WTC11 (cell line): ENCODE measurements around the gene DDX28. TPM values are rescaled to one million over a fixed set of nuclear protein-coding genes. Genes with fewer than 3 reads are reported as not detected.
A peak's percentile ranks its signal among the peaks of the same experiment; 100 is the strongest.
"Not testable (repeated sequence)": the region's sequence is repeated elsewhere in the genome, so short reads cannot be mapped to it uniquely, and the experiment has no call there.

ENCODE experiments used
- ATAC-seq: fragments of 200-7000 bp; cut with Tn5 transposase; 2 replicates; pipeline ENCODE4 v1.10.0; 2021; ENCODE audit warnings: mild to moderate bottlenecking, moderate library complexity
- CTCF ChIA-PET: fragments of 300-600 bp; sonication (Branson Sonifier 250); formaldehyde crosslinking; loops from one replicate; lab custom pipeline; 2021; ENCODE audit warnings: antibody characterized with exemption; lab: Charles Lee
- POLR2A ChIA-PET: fragments of 350-600 bp; sonication (Branson Sonifier 250); formaldehyde crosslinking; loops from one replicate; lab custom pipeline; 2021; ENCODE audit warnings: antibody characterized with exemption; lab: Charles Lee
- DNase-seq: peaks from one replicate; pipeline ENCODE4 v3.0.0; 2021; ENCODE audit warnings: low spot score
- H3K27ac Mint-ChIP-seq: 2 replicates; pipeline ENCODE4 v1.8.0; 2021; ENCODE audit warnings: mixed read lengths
- H3K27me3 Mint-ChIP-seq: 2 replicates; pipeline ENCODE4 v1.8.0; 2021; ENCODE audit warnings: low read depth, mild to moderate bottlenecking, moderate library complexity, mixed read lengths
- H3K36me3 Mint-ChIP-seq: 2 replicates; pipeline ENCODE4 v1.8.0; 2021; ENCODE audit warnings: mixed read lengths
- H3K4me1 Mint-ChIP-seq: 2 replicates; pipeline ENCODE4 v1.8.0; 2022; ENCODE audit warnings: mixed read lengths
- H3K4me3 Mint-ChIP-seq: 2 replicates; pipeline ENCODE4 v1.8.0; 2021; ENCODE audit warnings: mild to moderate bottlenecking, moderate library complexity, mixed read lengths
- H3K9me3 Mint-ChIP-seq: 2 replicates; pipeline ENCODE4 v1.8.0; 2021; ENCODE audit warnings: mixed read lengths
- ELF4 ChIP-seq: sonication (generic); formaldehyde crosslinking; IDR thresholded peaks from 2 replicates; pipeline ENCODE4 v1.8.1; 2022; ENCODE audit warnings: low read depth, mild to moderate bottlenecking, moderate library complexity, missing genetic modification reagents
- GRHL2 ChIP-seq: fragments of 250-450 bp; sonication (Bioruptor Pico); IDR thresholded peaks from 2 replicates; pipeline ENCODE4 v1.8.0; 2022; ENCODE audit warnings: mild to moderate bottlenecking, moderate library complexity; ENCODE audit not compliant: insufficient replicate concordance, severe bottlenecking
- IRF2 ChIP-seq: sonication (generic); formaldehyde crosslinking; IDR thresholded peaks from 2 replicates; pipeline ENCODE4 v1.8.0; 2022; ENCODE audit warnings: low read depth, missing genetic modification reagents, borderline replicate concordance
- MYBL2 ChIP-seq: sonication (generic); formaldehyde crosslinking; IDR thresholded peaks from 2 replicates; pipeline ENCODE4 v1.8.1; 2023; ENCODE audit warnings: mild to moderate bottlenecking, moderate library complexity, missing genetic modification reagents
- NFATC4 ChIP-seq: fragments of 250-450 bp; sonication (Bioruptor Pico); IDR thresholded peaks from 2 replicates; pipeline ENCODE4 v1.9.0; 2021; ENCODE audit warnings: mild to moderate bottlenecking
- NFE2L1 ChIP-seq: sonication (generic); formaldehyde crosslinking; IDR thresholded peaks from 2 replicates; pipeline ENCODE4 v1.8.1; 2023; ENCODE audit warnings: missing genetic modification reagents
- TP53 ChIP-seq: sonication (generic); formaldehyde crosslinking; IDR thresholded peaks from 2 replicates; pipeline ENCODE4 v1.8.1; 2023; ENCODE audit warnings: mild to moderate bottlenecking, missing genetic modification reagents
- ZNF121 ChIP-seq: sonication (generic); formaldehyde crosslinking; IDR thresholded peaks from 2 replicates; pipeline ENCODE4 v1.8.0; 2023; ENCODE audit warnings: missing genetic modification reagents
- total RNA-seq: library from RNA; stranded (reverse); gene quantifications from 3 replicates; pipeline ENCODE4 v1.2.3, GENCODE V29; 2021
- TF ChIP-seq, protein P1 (sequence below): sonication (generic); formaldehyde crosslinking; IDR thresholded peaks from 2 replicates; pipeline ENCODE4 v1.8.1; 2023; ENCODE audit warnings: mild to moderate bottlenecking, missing genetic modification reagents
- TF ChIP-seq, protein P2 (sequence below): sonication (generic); formaldehyde crosslinking; IDR thresholded peaks from 2 replicates; pipeline ENCODE4 v1.8.0; 2022; ENCODE audit warnings: mild to moderate bottlenecking, missing genetic modification reagents
- TF ChIP-seq, protein P3 (sequence below): sonication (generic); formaldehyde crosslinking; IDR thresholded peaks from 2 replicates; pipeline ENCODE4 v1.8.1; 2022; ENCODE audit warnings: mild to moderate bottlenecking, moderate library complexity, missing genetic modification reagents
- TF ChIP-seq, protein P4 (sequence below): sonication (generic); formaldehyde crosslinking; IDR thresholded peaks from 2 replicates; pipeline ENCODE4 v1.8.1; 2022; ENCODE audit warnings: mild to moderate bottlenecking, missing genetic modification reagents, moderate library complexity, borderline replicate concordance
- TF ChIP-seq, protein P5 (sequence below): sonication (generic); formaldehyde crosslinking; IDR thresholded peaks from 2 replicates; pipeline ENCODE4 v1.8.1; 2022; ENCODE audit warnings: missing genetic modification reagents, borderline replicate concordance
- TF ChIP-seq, protein P6 (sequence below): sonication (generic); formaldehyde crosslinking; IDR thresholded peaks from 2 replicates; pipeline ENCODE4 v1.8.1; 2023; ENCODE audit warnings: mild to moderate bottlenecking, missing genetic modification reagents, borderline replicate concordance
- TF ChIP-seq, protein P7 (sequence below): fragments of 250-450 bp; sonication (Bioruptor Pico); IDR thresholded peaks from 2 replicates; pipeline ENCODE4 v1.8.0; 2021; ENCODE audit warnings: mild to moderate bottlenecking
- TF ChIP-seq, protein P8 (sequence below): sonication (generic); formaldehyde crosslinking; IDR thresholded peaks from 2 replicates; pipeline ENCODE4 v1.8.1; 2022; ENCODE audit warnings: low read depth, mild to moderate bottlenecking, moderate library complexity, missing genetic modification reagents, borderline replicate concordance

DDX28 gene
- total RNA-seq, 1 experiment from 2014 or later = 15.2 TPM

DNA sequence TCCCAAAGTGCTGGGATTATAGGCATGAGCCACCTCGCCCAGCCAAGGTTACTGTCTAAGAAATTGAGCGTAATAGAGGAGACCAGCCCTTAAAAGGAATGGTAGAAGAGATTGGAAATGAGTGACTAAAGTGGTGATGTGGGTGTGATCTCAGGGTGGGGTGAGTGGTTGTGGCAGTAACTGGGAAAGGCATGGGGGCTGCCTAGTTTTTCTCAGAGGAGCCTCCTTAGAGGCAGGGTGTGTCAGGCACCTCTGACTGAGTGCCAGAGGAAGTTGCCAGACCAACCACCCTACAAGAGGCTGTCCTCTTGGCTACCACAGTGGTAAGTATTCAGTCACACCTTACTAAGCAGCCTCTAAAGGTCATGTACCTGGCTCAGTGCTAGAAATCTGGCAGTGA lies 8.9 kb upstream of the DDX28 start (continued):
- TF ChIP-seq, protein P1, sequence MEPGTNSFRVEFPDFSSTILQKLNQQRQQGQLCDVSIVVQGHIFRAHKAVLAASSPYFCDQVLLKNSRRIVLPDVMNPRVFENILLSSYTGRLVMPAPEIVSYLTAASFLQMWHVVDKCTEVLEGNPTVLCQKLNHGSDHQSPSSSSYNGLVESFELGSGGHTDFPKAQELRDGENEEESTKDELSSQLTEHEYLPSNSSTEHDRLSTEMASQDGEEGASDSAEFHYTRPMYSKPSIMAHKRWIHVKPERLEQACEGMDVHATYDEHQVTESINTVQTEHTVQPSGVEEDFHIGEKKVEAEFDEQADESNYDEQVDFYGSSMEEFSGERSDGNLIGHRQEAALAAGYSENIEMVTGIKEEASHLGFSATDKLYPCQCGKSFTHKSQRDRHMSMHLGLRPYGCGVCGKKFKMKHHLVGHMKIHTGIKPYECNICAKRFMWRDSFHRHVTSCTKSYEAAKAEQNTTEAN = no peak
- TF ChIP-seq NFATC4 (CRISPR knock-in tag) (no peak), IRF2 (no peak), MYBL2 (CRISPR knock-in tag) (no peak)
- TF ChIP-seq, protein P2, sequence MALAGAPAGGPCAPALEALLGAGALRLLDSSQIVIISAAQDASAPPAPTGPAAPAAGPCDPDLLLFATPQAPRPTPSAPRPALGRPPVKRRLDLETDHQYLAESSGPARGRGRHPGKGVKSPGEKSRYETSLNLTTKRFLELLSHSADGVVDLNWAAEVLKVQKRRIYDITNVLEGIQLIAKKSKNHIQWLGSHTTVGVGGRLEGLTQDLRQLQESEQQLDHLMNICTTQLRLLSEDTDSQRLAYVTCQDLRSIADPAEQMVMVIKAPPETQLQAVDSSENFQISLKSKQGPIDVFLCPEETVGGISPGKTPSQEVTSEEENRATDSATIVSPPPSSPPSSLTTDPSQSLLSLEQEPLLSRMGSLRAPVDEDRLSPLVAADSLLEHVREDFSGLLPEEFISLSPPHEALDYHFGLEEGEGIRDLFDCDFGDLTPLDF (CRISPR knock-in tag) = no peak
- TF ChIP-seq, protein P3, sequence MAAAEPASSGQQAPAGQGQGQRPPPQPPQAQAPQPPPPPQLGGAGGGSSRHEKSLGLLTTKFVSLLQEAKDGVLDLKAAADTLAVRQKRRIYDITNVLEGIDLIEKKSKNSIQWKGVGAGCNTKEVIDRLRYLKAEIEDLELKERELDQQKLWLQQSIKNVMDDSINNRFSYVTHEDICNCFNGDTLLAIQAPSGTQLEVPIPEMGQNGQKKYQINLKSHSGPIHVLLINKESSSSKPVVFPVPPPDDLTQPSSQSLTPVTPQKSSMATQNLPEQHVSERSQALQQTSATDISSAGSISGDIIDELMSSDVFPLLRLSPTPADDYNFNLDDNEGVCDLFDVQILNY (CRISPR knock-in tag) = no peak

DNA sequence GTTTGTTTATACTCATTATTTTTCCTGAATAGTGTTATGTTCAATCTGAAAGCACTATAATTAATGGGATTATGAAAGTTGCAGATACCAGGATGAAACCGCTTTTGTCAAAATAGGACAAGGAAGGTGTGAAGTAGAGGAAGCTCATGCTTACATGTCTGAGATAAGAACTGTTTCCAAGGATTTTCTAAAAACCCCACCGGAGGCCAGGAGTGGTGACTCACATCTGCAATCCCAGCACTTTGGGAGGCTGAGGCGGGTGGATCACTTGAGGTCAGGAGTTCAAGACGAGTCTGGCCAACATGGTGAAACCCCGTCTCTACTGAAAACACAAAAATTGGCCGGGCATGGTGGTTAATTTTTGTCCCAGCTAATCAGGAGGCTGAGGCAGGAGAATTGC lies 7.1 kb upstream of the DDX28 start:
- DNase-seq, H3K4me3 Mint-ChIP-seq, ATAC-seq, H3K4me1 Mint-ChIP-seq, H3K27me3 Mint-ChIP-seq, H3K9me3 Mint-ChIP-seq, POLR2A ChIA-PET, H3K27ac Mint-ChIP-seq: not testable (repeated sequence)
- peaks cover 13% of the 10 kb centered on the region; the same call in 1 of the 2 replicates for H3K36me3 Mint-ChIP-seq
- CTCF ChIA-PET = interaction anchor here (4.3 kb wide), 1 partner anchor 10 kb away, joined by 19 read pairs; no protein-coding TSS in a partner anchor

DNA sequence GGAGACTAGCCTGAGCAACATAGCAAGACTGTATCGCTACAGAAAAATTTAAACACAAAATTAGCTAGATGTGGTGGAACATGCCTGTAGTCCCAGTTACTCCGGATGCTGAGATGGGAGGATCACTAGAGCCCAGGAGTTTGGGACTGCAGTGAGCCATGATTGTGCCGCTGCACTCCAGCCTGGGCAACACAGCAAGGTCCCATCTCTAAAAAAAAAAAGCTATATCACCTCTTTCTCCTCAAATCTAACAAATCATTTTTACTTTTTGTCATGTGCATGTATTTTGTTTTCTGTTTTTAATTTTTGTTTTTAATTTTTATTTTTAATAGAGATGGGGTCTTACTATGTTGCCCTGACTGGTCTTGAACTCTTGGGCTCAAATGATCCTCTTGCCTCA lies 6.0 kb upstream of the DDX28 start:
- ATAC-seq = no peak
- H3K9me3 Mint-ChIP-seq = no peaks in the 10 kb centered on the region
- no peak for DNase-seq
- ChIA-PET CTCF (interaction anchor here (1.0 to 4.3 kb wide), 2 partner anchors 12 to 13 kb away, joined by 3 to 19 read pairs; no protein-coding TSS in a partner anchor), POLR2A (no interaction called here)
- H3K36me3 Mint-ChIP-seq = peaks cover 13% of the 10 kb centered on the region; the same call in 1 of the 2 replicates
- H3K27me3 Mint-ChIP-seq = no peaks in the 10 kb centered on the region
- 0 out of 2 replicates have a peak, but pooled peaks cover 3% of the 10 kb centered on the region for H3K4me1 Mint-ChIP-seq
- no peak overlapping the region for H3K27ac Mint-ChIP-seq
- H3K4me3 Mint-ChIP-seq = no peak overlapping the region
- TF ChIP-seq, protein P4, sequence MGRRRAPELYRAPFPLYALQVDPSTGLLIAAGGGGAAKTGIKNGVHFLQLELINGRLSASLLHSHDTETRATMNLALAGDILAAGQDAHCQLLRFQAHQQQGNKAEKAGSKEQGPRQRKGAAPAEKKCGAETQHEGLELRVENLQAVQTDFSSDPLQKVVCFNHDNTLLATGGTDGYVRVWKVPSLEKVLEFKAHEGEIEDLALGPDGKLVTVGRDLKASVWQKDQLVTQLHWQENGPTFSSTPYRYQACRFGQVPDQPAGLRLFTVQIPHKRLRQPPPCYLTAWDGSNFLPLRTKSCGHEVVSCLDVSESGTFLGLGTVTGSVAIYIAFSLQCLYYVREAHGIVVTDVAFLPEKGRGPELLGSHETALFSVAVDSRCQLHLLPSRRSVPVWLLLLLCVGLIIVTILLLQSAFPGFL (CRISPR knock-in tag) = no peak
- peak; percentile 58; the same call in 1 of the 2 replicates for TF ChIP-seq ZNF121 (CRISPR knock-in tag)
- TF ChIP-seq, all 79 proteins: peak for 1

DNA sequence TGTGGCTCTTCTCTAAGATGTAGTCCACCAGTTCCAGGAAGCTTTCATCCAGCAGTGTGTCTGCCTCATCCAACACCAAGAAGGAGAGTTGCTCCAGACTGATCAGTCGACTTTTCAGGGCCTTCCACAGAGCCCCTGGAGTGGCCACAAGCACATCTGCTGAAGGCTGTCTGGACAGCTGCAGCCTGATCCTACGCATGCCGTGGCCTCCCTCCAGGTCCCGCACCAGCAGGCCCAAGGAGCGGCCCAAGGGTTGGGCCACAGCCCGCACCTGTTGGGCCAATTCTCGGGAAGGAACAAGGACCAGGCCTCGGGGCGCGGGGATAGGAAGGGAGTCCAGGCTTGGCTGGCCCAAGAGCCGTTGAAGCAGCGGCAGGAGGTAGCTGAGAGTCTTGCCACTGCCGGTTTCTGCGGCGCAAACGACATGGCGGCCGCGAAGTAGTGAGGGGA lies 729 bp downstream of the DDX28 start:
- H3K4me3 Mint-ChIP-seq = peak overlapping the region; percentile 100
- ChIA-PET CTCF (interaction anchor here (0.9 to 3.2 kb wide), 6 partner anchors 18 to 206 kb away, joined by 3 to 17 read pairs (median 4); no protein-coding TSS in a partner anchor), POLR2A (interaction anchor here (0.7 kb wide), 1 partner anchor 325 kb away, joined by 3 read pairs; no protein-coding TSS in a partner anchor)
- H3K27ac Mint-ChIP-seq = peak overlapping the region; percentile 87
- H3K9me3 Mint-ChIP-seq = no peaks in the 10 kb centered on the region
- peaks cover 9% of the 10 kb centered on the region; the same call in 1 of the 2 replicates for H3K36me3 Mint-ChIP-seq
- peaks cover 15% of the 10 kb centered on the region for H3K4me1 Mint-ChIP-seq
- H3K27me3 Mint-ChIP-seq = no peaks in the 10 kb centered on the region; the same call in 1 of the 2 replicates
- peak; percentile 13 for ATAC-seq
- DNase-seq = peak; percentile 20
- TF ChIP-seq, protein P5, sequence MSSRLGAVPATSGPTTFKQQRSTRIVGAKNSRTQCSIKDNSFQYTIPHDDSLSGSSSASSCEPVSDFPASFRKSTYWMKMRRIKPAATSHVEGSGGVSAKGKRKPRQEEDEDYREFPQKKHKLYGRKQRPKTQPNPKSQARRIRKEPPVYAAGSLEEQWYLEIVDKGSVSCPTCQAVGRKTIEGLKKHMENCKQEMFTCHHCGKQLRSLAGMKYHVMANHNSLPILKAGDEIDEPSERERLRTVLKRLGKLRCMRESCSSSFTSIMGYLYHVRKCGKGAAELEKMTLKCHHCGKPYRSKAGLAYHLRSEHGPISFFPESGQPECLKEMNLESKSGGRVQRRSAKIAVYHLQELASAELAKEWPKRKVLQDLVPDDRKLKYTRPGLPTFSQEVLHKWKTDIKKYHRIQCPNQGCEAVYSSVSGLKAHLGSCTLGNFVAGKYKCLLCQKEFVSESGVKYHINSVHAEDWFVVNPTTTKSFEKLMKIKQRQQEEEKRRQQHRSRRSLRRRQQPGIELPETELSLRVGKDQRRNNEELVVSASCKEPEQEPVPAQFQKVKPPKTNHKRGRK (CRISPR knock-in tag) = no peak
- no peak for TF ChIP-seq GRHL2 (CRISPR knock-in tag)
- TF ChIP-seq, protein P6, sequence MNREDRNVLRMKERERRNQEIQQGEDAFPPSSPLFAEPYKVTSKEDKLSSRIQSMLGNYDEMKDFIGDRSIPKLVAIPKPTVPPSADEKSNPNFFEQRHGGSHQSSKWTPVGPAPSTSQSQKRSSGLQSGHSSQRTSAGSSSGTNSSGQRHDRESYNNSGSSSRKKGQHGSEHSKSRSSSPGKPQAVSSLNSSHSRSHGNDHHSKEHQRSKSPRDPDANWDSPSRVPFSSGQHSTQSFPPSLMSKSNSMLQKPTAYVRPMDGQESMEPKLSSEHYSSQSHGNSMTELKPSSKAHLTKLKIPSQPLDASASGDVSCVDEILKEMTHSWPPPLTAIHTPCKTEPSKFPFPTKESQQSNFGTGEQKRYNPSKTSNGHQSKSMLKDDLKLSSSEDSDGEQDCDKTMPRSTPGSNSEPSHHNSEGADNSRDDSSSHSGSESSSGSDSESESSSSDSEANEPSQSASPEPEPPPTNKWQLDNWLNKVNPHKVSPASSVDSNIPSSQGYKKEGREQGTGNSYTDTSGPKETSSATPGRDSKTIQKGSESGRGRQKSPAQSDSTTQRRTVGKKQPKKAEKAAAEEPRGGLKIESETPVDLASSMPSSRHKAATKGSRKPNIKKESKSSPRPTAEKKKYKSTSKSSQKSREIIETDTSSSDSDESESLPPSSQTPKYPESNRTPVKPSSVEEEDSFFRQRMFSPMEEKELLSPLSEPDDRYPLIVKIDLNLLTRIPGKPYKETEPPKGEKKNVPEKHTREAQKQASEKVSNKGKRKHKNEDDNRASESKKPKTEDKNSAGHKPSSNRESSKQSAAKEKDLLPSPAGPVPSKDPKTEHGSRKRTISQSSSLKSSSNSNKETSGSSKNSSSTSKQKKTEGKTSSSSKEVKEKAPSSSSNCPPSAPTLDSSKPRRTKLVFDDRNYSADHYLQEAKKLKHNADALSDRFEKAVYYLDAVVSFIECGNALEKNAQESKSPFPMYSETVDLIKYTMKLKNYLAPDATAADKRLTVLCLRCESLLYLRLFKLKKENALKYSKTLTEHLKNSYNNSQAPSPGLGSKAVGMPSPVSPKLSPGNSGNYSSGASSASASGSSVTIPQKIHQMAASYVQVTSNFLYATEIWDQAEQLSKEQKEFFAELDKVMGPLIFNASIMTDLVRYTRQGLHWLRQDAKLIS (CRISPR knock-in tag) = no peak
- no peak for TF ChIP-seq TP53
- TF ChIP-seq, protein P7, sequence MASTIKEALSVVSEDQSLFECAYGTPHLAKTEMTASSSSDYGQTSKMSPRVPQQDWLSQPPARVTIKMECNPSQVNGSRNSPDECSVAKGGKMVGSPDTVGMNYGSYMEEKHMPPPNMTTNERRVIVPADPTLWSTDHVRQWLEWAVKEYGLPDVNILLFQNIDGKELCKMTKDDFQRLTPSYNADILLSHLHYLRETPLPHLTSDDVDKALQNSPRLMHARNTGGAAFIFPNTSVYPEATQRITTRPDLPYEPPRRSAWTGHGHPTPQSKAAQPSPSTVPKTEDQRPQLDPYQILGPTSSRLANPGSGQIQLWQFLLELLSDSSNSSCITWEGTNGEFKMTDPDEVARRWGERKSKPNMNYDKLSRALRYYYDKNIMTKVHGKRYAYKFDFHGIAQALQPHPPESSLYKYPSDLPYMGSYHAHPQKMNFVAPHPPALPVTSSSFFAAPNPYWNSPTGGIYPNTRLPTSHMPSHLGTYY = no peak
- no peak for TF ChIP-seq NFE2L1 (CRISPR knock-in tag)
- TF ChIP-seq ELF4 (CRISPR knock-in tag) = no peak
- TF ChIP-seq, protein P8, sequence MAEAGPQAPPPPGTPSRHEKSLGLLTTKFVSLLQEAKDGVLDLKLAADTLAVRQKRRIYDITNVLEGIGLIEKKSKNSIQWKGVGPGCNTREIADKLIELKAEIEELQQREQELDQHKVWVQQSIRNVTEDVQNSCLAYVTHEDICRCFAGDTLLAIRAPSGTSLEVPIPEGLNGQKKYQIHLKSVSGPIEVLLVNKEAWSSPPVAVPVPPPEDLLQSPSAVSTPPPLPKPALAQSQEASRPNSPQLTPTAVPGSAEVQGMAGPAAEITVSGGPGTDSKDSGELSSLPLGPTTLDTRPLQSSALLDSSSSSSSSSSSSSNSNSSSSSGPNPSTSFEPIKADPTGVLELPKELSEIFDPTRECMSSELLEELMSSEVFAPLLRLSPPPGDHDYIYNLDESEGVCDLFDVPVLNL (CRISPR knock-in tag) = no peak
